ENCODE data around the gene SPON2.
A peak's percentile ranks its signal among the peaks of the same experiment; 100 is the strongest.
"Not testable (repeated sequence)": the region's sequence is repeated elsewhere in the genome, so short reads cannot be mapped to it uniquely, and the experiment has no call there.

SPON2 gene

GRCh38 chr4:1130316-1131186 is 41.8 kb downstream of the SPON2 start:
- peak; percentile 99 for TF ChIP-seq CTCF (IDR thresholded peaks at IDR 0.05; ENCODE audit: control extremely low read depth, extremely low read depth, low read depth, missing control alignments)
- POLR2A ChIA-PET: no interaction called here
- DNase-seq (ENCODE audit: extremely low spot score): peak; percentile 76
- CTCF ChIA-PET: interaction anchor here (0.6 to 4.2 kb wide), 43 partner anchors 9 to 388 kb away, joined by 3 to 45 read pairs (median 4); partner anchors contain the start of genes MAEA, SPON2 and UVSSA

GRCh38 chr4:1126506-1126905 is 45.9 kb downstream of the SPON2 start:
- no peak for TF ChIP-seq CTCF (IDR thresholded peaks at IDR 0.05; ENCODE audit: control extremely low read depth, extremely low read depth, low read depth, missing control alignments)
- ChIA-PET CTCF (interaction anchor here (0.9 to 3.1 kb wide), 3 partner anchors 10 to 32 kb away, joined by 3 to 9 read pairs (median 3); no protein-coding TSS in a partner anchor), POLR2A (no interaction called here)
- no peak for DNase-seq (ENCODE audit: extremely low spot score)

GRCh38 chr4:1125466-1125865 is 46.9 kb downstream of the SPON2 start:
- CTCF ChIA-PET; POLR2A ChIA-PET; DNase-seq (ENCODE audit: extremely low spot score): not testable (repeated sequence)

GRCh38 chr4:1124818-1125217 is 47.6 kb downstream of the SPON2 start:
- no peak for DNase-seq (ENCODE audit: extremely low spot score)
- CTCF ChIA-PET: no interaction called here
- TF ChIP-seq CTCF (IDR thresholded peaks at IDR 0.05; ENCODE audit: control extremely low read depth, extremely low read depth, low read depth, missing control alignments): no peak

GRCh38 chr4:1122505-1122904 is 49.9 kb downstream of the SPON2 start:
- DNase-seq (ENCODE audit: extremely low spot score): no peak
- no peak for TF ChIP-seq CTCF (IDR thresholded peaks at IDR 0.05; ENCODE audit: control extremely low read depth, extremely low read depth, low read depth, missing control alignments)
- POLR2A ChIA-PET: no interaction called here
- CTCF ChIA-PET: interaction anchor here (1.0 to 5.0 kb wide), 3 partner anchors 7 to 230 kb away, joined by 3 to 25 read pairs (median 4); no protein-coding TSS in a partner anchor

More at GRCh38 chr4:1124818-1125217, 47.6 kb downstream of the SPON2 start:
- POLR2A ChIA-PET: no interaction called here
